ENCODE measurements around the gene CEP112. TPM values are rescaled to one million over a fixed set of nuclear protein-coding genes. Genes with fewer than 3 reads are reported as not detected.
A peak's percentile ranks its signal among the peaks of the same experiment; 100 is the strongest.

The CEP112 gene
- polyA plus RNA-seq, 2 donors = 1.6 to 3.1 TPM

DNA sequence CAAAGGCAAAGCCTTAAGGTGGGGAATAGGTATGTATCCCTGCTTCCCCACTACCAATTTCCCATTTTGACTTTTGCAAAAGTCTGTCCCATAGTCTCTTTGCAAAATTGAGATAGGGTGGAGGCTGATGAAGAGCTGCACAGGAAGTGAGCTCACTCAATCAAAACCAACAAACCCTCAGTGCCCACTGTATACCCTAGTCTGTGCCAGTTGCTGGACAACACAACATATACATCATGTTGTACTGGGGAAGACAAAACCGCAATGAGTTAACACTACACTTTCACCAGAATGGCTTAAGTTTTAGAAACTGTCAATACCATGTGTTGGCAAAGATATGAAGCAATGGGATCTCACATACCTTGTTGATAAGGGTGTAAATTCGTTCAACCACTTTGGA, 590.1 kb downstream of the CEP112 start:
- Histone ChIP-seq H3K4me1 (ENCODE audit: control insufficient read depth in 2 of 2, insufficient read depth in 2 of 2, low read length in 1 of 2) (no peaks in the 10 kb centered on the region), H3K9me3 (ENCODE audit: control insufficient read depth in 2 of 2, insufficient read depth in 1 of 2, low read depth in 1 of 2, low read length in 1 of 2) (no peaks in the 10 kb centered on the region), H3K27me3 (ENCODE audit: control insufficient read depth in 1 of 2, insufficient read depth in 2 of 2, low read length in 2 of 2) (no peaks in the 10 kb centered on the region), H3K27ac (ENCODE audit: low read depth in 2 of 2, low read length in 1 of 2) (no peak overlapping the region), H3K36me3 (ENCODE audit: control insufficient read depth in 2 of 2, insufficient read depth in 2 of 2, low read length in 1 of 2) (no peaks in the 10 kb centered on the region), H3K4me3 (ENCODE audit: low read depth in 1 of 2, low read length in 2 of 2) (no peak overlapping the region)
- 84 to 90% methylated on average over 2 of the region's 2 CpGs for WGBS, 2 donors

- Histone ChIP-seq H3K9me3 (ENCODE audit: control insufficient read depth in 2 of 2, insufficient read depth in 1 of 2, low read depth in 1 of 2, low read length in 1 of 2) (no peaks in the 10 kb centered on the region), H3K27ac (ENCODE audit: low read depth in 2 of 2, low read length in 1 of 2) (no peak overlapping the region)
- WGBS, 2 donors = 71 to 76% methylated on average over 1 of the region's 1 CpG
Measured at GRCh38 chr17:65601145-65601544, 590.8 kb downstream of the CEP112 start.

GRCh38 chr17:65600518-65600917, 591.4 kb downstream of the CEP112 start:
- Histone ChIP-seq H3K36me3 (ENCODE audit: control insufficient read depth in 2 of 2, insufficient read depth in 2 of 2, low read length in 1 of 2) (no peaks in the 10 kb centered on the region), H3K27ac (ENCODE audit: low read depth in 2 of 2, low read length in 1 of 2) (no peak overlapping the region), H3K27me3 (ENCODE audit: control insufficient read depth in 1 of 2, insufficient read depth in 2 of 2, low read length in 2 of 2) (no peaks in the 10 kb centered on the region), H3K4me1 (ENCODE audit: control insufficient read depth in 2 of 2, insufficient read depth in 2 of 2, low read length in 1 of 2) (no peaks in the 10 kb centered on the region), H3K9me3 (ENCODE audit: control insufficient read depth in 2 of 2, insufficient read depth in 1 of 2, low read depth in 1 of 2, low read length in 1 of 2) (no peaks in the 10 kb centered on the region), H3K4me3 (ENCODE audit: low read depth in 1 of 2, low read length in 2 of 2) (no peak overlapping the region)
- WGBS, 2 donors = 39 to 46% methylated on average over 1 of the region's 1 CpG

More at GRCh38 chr17:65601145-65601544, 590.8 kb downstream of the CEP112 start:
- no peaks in the 10 kb centered on the region for H3K4me1 ChIP-seq (ENCODE audit: control insufficient read depth in 2 of 2, insufficient read depth in 2 of 2, low read length in 1 of 2)
- no peak overlapping the region for H3K4me3 ChIP-seq (ENCODE audit: low read depth in 1 of 2, low read length in 2 of 2)
- H3K27me3 ChIP-seq (ENCODE audit: control insufficient read depth in 1 of 2, insufficient read depth in 2 of 2, low read length in 2 of 2) = no peaks in the 10 kb centered on the region
- no peaks in the 10 kb centered on the region for H3K36me3 ChIP-seq (ENCODE audit: control insufficient read depth in 2 of 2, insufficient read depth in 2 of 2, low read length in 1 of 2)

DNA sequence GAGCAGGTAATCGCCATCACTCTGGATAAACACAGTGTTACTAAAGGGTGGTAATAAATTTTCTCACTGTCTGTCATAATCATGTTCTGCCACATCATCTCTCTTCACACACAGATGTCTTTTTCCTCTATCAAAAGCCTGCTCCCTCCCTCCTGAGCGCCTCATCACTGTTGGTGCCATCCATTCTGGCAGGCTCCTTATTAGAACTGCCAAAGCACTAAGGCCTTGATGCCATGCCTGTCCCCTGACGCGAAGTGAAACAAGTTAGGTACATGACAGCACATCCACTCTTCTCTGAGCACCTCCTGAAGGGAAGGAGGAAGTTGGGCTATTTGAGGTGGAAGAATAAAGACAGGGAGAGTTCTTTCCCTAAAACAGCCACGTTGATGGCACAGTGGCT, 592.3 kb downstream of the CEP112 start:
- H3K27me3 ChIP-seq (ENCODE audit: control insufficient read depth in 1 of 2, insufficient read depth in 2 of 2, low read length in 2 of 2) = no peaks in the 10 kb centered on the region
- no peaks in the 10 kb centered on the region for H3K9me3 ChIP-seq (ENCODE audit: control insufficient read depth in 2 of 2, insufficient read depth in 1 of 2, low read depth in 1 of 2, low read length in 1 of 2)
- H3K4me3 ChIP-seq (ENCODE audit: low read depth in 1 of 2, low read length in 2 of 2) = no peak overlapping the region
- 78 to 82% methylated on average over 5 of the region's 5 CpGs for WGBS, 2 donors
- no peaks in the 10 kb centered on the region for H3K4me1 ChIP-seq (ENCODE audit: control insufficient read depth in 2 of 2, insufficient read depth in 2 of 2, low read length in 1 of 2)
- H3K27ac ChIP-seq (ENCODE audit: low read depth in 2 of 2, low read length in 1 of 2) = no peak overlapping the region
- H3K36me3 ChIP-seq (ENCODE audit: control insufficient read depth in 2 of 2, insufficient read depth in 2 of 2, low read length in 1 of 2) = no peaks in the 10 kb centered on the region

DNA sequence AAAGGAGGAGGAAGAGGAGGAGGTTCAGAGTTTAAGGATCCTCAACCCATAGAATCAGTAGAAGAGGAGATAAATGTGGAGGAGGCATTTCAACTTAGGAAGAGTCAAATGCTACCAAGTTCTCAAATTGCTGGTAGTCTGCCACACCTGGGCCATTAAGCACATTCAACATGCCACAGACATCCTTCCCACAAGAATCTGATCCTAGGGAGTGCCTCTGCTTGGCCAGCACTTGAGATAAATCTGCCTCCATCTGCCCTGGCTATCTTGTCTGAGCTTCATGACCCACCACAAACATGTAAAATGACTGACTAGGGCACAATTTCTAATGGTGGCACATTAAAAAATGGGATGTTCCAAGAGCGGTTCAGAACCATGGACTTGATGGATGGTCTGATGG, 593.2 kb downstream of the CEP112 start:
- WGBS, 2 donors = 98 to 100% methylated on average over 1 of the region's 1 CpG
- H3K9me3 ChIP-seq (ENCODE audit: control insufficient read depth in 2 of 2, insufficient read depth in 1 of 2, low read depth in 1 of 2, low read length in 1 of 2) = no peaks in the 10 kb centered on the region
- no peak overlapping the region for H3K27ac ChIP-seq (ENCODE audit: low read depth in 2 of 2, low read length in 1 of 2)
- H3K27me3 ChIP-seq (ENCODE audit: control insufficient read depth in 1 of 2, insufficient read depth in 2 of 2, low read length in 2 of 2) = no peaks in the 10 kb centered on the region
- no peaks in the 10 kb centered on the region for H3K4me1 ChIP-seq (ENCODE audit: control insufficient read depth in 2 of 2, insufficient read depth in 2 of 2, low read length in 1 of 2)
- H3K4me3 ChIP-seq (ENCODE audit: low read depth in 1 of 2, low read length in 2 of 2) = no peak overlapping the region
- H3K36me3 ChIP-seq (ENCODE audit: control insufficient read depth in 2 of 2, insufficient read depth in 2 of 2, low read length in 1 of 2) = no peaks in the 10 kb centered on the region

DNA sequence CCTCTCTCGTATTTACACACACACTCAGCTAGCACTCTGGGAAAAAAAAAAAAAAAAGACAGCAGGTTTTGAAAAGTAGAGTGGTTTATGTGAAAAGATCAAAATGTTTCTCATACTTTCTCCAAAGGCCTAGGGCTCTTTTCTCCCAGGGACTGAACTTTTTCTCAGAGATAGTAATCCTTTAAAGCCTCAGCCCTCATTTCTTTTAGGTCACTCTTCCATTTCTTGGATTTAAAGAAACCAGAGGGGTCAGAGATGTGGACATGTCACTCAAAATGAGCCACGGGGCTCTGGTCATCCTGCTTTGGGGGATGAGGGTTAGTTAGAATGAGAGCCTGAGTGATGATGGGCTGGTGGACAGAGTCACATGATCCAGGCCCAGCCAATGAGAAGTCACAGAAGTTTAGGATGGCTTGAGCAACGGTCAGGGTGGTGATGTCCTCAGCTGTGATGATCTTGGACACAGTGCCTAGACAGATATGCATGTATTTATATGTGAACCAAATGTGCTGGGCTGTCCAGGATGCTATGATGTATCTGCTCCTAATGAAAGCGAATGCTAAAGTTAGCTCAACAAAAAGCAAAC, 596.8 kb downstream of the CEP112 start:
- Histone ChIP-seq H3K9me3 (ENCODE audit: control insufficient read depth in 2 of 2, insufficient read depth in 1 of 2, low read depth in 1 of 2, low read length in 1 of 2) (no peaks in the 10 kb centered on the region), H3K27me3 (ENCODE audit: control insufficient read depth in 1 of 2, insufficient read depth in 2 of 2, low read length in 2 of 2) (no peaks in the 10 kb centered on the region), H3K4me3 (ENCODE audit: low read depth in 1 of 2, low read length in 2 of 2) (no peak overlapping the region), H3K4me1 (ENCODE audit: control insufficient read depth in 2 of 2, insufficient read depth in 2 of 2, low read length in 1 of 2) (no peaks in the 10 kb centered on the region), H3K27ac (ENCODE audit: low read depth in 2 of 2, low read length in 1 of 2) (no peak overlapping the region), H3K36me3 (ENCODE audit: control insufficient read depth in 2 of 2, insufficient read depth in 2 of 2, low read length in 1 of 2) (no peaks in the 10 kb centered on the region)
- 63 to 71% methylated on average over 4 of the region's 4 CpGs for WGBS, 2 donors

DNA sequence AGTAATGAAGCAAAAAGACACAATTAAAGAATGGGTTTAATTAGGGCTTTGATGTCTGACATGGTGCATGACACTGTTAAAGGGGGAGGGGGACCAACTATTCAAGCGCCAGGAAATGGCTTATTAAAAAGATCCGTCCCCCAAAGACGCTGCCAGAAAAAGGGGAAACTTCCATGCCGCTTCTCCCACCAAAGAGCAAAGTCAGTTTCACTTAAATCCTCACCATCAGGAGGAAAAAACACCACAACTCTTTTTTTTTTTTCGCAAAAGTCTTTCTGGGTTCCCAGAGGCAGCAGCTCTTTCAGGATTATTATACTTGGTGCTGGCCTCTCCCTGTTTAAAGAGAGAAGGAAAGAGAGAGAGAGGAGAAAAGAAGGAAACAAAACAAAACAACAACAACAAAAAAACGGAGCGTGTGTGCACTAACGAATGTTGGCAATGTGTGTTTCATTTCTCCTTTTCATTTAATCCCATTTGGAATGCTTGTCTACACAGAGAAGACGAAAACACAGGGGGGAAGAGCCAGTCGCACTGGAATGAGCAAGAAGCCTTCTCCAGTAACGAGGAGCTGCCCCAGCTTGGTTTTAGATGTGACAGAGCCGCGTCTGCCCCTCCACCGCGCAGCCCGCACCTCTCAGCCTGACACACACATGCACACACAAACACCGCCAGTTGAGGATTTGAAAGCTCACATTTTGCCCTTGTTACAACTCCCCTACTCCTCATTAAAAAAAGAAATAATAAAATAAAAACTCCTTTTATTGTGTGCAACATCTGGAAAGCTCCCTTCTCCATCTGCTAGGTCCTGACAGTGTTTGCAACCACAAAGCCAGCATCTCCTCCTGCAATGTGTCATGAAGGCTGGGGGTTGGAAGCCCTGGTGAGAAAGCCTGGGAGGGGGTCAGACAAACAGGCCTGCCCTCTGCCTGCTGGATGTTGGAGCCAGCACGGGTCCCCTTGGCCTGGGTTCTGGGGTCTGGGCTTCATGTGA, 597.8 kb downstream of the CEP112 start:
- H3K4me1 ChIP-seq (ENCODE audit: control insufficient read depth in 2 of 2, insufficient read depth in 2 of 2, low read length in 1 of 2) = no peaks in the 10 kb centered on the region
- no peak overlapping the region for H3K4me3 ChIP-seq (ENCODE audit: low read depth in 1 of 2, low read length in 2 of 2)
- 34 to 44% methylated on average over 18 of the region's 18 CpGs for WGBS, 2 donors
- H3K27ac ChIP-seq (ENCODE audit: low read depth in 2 of 2, low read length in 1 of 2) = peak overlapping the region in 1 of 2 donors; percentile 15
- H3K9me3 ChIP-seq (ENCODE audit: control insufficient read depth in 2 of 2, insufficient read depth in 1 of 2, low read depth in 1 of 2, low read length in 1 of 2) = no peaks in the 10 kb centered on the region
- no peaks in the 10 kb centered on the region for H3K27me3 ChIP-seq (ENCODE audit: control insufficient read depth in 1 of 2, insufficient read depth in 2 of 2, low read length in 2 of 2)
- no peaks in the 10 kb centered on the region for H3K36me3 ChIP-seq (ENCODE audit: control insufficient read depth in 2 of 2, insufficient read depth in 2 of 2, low read length in 1 of 2)

- no peaks in the 10 kb centered on the region for H3K9me3 ChIP-seq (ENCODE audit: control insufficient read depth in 2 of 2, insufficient read depth in 1 of 2, low read depth in 1 of 2, low read length in 1 of 2)
- no peak overlapping the region for H3K4me3 ChIP-seq (ENCODE audit: low read depth in 1 of 2, low read length in 2 of 2)
- WGBS, 2 donors = 73 to 75% methylated on average over 19 of the region's 19 CpGs
- H3K27ac ChIP-seq (ENCODE audit: low read depth in 2 of 2, low read length in 1 of 2) = no peak overlapping the region
- H3K4me1 ChIP-seq (ENCODE audit: control insufficient read depth in 2 of 2, insufficient read depth in 2 of 2, low read length in 1 of 2) = peaks cover 3 to 4% of the 10 kb centered on the region in 2 donors
- H3K27me3 ChIP-seq (ENCODE audit: control insufficient read depth in 1 of 2, insufficient read depth in 2 of 2, low read length in 2 of 2) = no peaks in the 10 kb centered on the region
- no peaks in the 10 kb centered on the region for H3K36me3 ChIP-seq (ENCODE audit: control insufficient read depth in 2 of 2, insufficient read depth in 2 of 2, low read length in 1 of 2)
Measured at GRCh38 chr17:65593092-65593854, 598.7 kb downstream of the CEP112 start.

DNA sequence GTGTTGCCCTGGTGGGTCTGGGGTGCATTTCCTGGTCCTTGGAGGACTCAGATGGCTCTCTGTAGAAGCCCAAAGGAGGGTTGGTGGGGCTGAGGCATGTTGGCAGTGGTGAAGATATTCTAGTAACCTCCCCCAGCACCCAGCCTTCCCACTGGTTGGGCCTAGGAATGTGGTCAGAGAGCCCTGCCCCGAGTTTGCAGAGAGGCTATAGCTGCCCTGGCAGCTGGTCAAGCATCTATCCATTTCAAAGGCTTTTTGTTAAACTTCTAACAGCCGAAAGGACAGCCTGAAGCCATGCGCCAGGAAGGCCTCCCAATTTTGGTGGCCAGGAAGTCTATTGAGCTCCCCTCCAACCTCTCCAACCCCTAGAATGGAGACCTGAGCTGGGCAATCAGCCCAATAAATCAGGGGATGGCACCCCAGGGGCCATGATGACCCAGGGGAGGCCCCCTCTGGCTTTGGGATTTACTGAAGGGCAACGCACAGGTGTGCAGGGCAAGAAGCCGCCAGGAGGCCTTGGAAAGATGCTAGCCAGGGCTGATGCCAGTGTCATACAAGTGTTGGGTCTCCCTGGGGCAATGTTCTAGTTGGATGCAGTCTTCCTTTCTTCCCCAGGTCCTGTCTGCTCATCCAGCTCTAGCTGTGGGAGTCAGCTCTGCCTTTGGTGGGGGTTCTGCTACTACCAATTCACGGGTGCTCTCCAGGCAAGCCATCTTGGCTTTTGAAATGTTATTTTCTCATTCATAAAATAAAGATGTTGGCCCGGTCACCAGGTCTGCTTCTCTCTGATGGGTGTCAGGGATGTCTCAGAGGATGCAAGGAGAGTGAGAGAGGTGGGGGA, 599.6 kb downstream of the CEP112 start:
- no peaks in the 10 kb centered on the region for H3K36me3 ChIP-seq (ENCODE audit: control insufficient read depth in 2 of 2, insufficient read depth in 2 of 2, low read length in 1 of 2)
- H3K4me3 ChIP-seq (ENCODE audit: low read depth in 1 of 2, low read length in 2 of 2) = no peak overlapping the region
- H3K27me3 ChIP-seq (ENCODE audit: control insufficient read depth in 1 of 2, insufficient read depth in 2 of 2, low read length in 2 of 2) = no peaks in the 10 kb centered on the region
- WGBS, 2 donors = 88 to 92% methylated on average over 7 of the region's 7 CpGs
- H3K27ac ChIP-seq (ENCODE audit: low read depth in 2 of 2, low read length in 1 of 2) = no peak overlapping the region
- H3K9me3 ChIP-seq (ENCODE audit: control insufficient read depth in 2 of 2, insufficient read depth in 1 of 2, low read depth in 1 of 2, low read length in 1 of 2) = no peaks in the 10 kb centered on the region
- H3K4me1 ChIP-seq (ENCODE audit: control insufficient read depth in 2 of 2, insufficient read depth in 2 of 2, low read length in 1 of 2) = peaks cover 3 to 4% of the 10 kb centered on the region in 2 donors
